AG10803 (cell line): ENCODE results near the gene ENO1.

Source experiments
- DNase-seq: peaks from one replicate; pipeline ENCODE4 v3.0.0; 2010; ENCODE audit warnings: low read depth
- H3K4me3 ChIP-seq: 2 replicates; pipeline ENCODE4 v1.5.1; 2011; ENCODE audit warnings: mild to moderate bottlenecking, low read length, control low read depth
- TF ChIP-seq, protein P1 (sequence below): conservative IDR thresholded peaks from 2 replicates; pipeline ENCODE4 v1.5.1; 2011; ENCODE audit warnings: mild to moderate bottlenecking, low read length, control low read depth, inconsistent platforms

The ENO1 gene

GRCh38 chr1:8815582-8816151 is 62.8 kb downstream of the ENO1 start:
- H3K4me3 ChIP-seq: peak overlapping the region; percentile 88
- DNase-seq: peak; percentile 42

DNA sequence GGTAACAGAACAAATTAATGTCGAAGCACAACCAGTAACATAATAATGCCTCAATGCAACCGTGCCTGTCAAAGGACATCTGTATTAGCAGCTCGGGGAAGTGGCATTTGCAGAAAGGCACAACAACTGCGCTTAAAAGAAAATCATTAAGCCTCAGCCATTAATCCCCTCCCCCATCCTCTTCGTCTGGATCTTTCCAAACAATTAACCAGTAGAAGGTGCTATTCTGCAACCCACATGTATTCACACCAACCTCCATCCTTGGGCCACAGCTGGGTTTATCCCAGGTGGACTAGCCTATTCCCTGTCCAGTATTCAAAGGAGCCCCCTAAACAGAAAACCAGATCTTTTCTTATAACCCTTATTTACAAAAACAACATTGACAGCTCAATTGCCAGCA is 63.6 kb downstream of the ENO1 start:
- no peak for DNase-seq
- TF ChIP-seq, protein P1, sequence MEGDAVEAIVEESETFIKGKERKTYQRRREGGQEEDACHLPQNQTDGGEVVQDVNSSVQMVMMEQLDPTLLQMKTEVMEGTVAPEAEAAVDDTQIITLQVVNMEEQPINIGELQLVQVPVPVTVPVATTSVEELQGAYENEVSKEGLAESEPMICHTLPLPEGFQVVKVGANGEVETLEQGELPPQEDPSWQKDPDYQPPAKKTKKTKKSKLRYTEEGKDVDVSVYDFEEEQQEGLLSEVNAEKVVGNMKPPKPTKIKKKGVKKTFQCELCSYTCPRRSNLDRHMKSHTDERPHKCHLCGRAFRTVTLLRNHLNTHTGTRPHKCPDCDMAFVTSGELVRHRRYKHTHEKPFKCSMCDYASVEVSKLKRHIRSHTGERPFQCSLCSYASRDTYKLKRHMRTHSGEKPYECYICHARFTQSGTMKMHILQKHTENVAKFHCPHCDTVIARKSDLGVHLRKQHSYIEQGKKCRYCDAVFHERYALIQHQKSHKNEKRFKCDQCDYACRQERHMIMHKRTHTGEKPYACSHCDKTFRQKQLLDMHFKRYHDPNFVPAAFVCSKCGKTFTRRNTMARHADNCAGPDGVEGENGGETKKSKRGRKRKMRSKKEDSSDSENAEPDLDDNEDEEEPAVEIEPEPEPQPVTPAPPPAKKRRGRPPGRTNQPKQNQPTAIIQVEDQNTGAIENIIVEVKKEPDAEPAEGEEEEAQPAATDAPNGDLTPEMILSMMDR: no peak
- no peak overlapping the region for H3K4me3 ChIP-seq

More at GRCh38 chr1:8815582-8816151, 62.8 kb downstream of the ENO1 start:
- TF ChIP-seq, protein P1: no peak

DNA sequence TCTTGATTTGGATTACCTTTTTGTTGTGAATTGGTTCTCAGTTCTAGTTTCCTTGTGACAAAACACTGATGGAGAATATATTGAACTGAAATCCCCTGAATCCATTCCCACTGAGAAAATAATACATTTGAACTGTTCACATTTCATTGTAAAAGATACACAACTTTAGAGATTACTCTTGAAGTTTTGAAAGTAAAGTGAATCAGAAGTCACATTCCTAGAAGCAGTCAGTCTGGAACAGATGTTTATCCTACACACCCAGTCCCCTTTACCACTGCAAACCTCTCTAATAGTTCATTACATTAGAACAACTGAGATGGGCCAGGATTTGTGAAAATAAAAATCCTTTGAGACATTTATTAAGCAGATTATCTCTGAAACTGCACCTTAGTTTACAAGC is 64.5 kb downstream of the ENO1 start:
- TF ChIP-seq, protein P1: no peak
- no peak for DNase-seq
- no peak overlapping the region for H3K4me3 ChIP-seq

DNA sequence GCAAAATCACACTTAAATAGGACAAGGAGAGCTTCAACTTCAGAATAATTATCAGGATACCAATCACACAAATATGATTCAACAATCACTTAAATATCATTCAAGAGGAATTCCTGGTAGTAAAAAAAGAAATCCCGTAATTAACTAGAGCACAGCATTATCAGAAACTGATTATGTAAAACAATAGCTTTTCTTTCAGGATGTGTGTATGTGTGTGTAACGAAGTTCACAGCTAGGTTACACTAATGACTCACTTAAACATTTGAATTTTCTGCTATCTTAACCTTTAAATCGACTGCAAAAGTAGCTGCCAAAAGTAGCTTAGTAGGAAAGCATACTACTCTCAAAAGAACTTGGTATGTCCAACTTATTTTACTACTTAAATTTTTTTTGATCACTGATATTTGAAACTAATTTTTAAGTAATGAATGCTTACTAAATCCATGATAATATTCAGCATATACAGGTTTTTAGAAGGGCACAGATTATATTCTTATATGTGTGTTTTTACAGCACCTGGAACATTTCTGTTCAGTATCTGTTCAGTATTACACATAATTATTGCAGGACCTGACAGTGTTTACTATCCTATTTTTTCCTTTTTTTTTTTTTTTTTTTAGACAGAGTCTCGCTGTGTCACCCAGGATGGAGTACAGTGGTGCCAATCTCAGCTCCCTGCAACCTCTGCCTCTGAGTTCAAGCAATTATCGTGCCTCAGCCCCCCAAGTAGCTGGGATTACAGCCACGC is 65.3 kb downstream of the ENO1 start:
- no peak overlapping the region for H3K4me3 ChIP-seq
- TF ChIP-seq, protein P1: no peak
- no peak for DNase-seq

DNA sequence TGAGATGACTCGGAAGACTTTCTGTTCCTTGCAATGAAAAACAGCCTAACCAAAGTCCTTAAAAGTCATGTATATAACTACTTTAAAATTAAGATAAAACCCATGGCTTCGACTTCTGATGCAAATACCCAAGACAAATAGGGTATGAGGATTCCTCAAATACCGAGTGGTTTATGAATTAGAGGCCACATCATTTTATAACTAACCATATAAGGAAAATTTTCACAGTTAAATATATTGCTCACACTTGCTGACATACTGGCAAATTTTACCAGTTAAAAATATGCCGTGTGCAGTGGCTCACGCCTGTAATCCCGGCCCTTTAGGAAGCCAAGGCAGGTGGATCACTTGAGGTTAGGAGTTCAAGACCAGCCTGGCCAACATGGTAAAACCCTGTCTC is 66.4 kb downstream of the ENO1 start:
- H3K4me3 ChIP-seq: no peak overlapping the region
- DNase-seq: no peak
- TF ChIP-seq, protein P1: no peak
